NOMO-1 (cell line): ENCODE results near the gene ELMO1.

Source experiments
- DNase-seq, 2 experiments: peaks; one replicate each; lab custom pipeline; 2025; ENCODE audit not compliant: unreplicated experiment in 2 of 2; lab: John Stamatoyannopoulos, UW

Gene ELMO1

GRCh38 chr7:37352974-37353948 is 95.4 kb downstream of the ELMO1 start:
- DNase-seq: no peak

- no peak for DNase-seq
Observed at GRCh38 chr7:37352251-37352880, 96.3 kb downstream of the ELMO1 start.

GRCh38 chr7:37351716-37352115 is 96.9 kb downstream of the ELMO1 start:
- no peak for DNase-seq

DNA sequence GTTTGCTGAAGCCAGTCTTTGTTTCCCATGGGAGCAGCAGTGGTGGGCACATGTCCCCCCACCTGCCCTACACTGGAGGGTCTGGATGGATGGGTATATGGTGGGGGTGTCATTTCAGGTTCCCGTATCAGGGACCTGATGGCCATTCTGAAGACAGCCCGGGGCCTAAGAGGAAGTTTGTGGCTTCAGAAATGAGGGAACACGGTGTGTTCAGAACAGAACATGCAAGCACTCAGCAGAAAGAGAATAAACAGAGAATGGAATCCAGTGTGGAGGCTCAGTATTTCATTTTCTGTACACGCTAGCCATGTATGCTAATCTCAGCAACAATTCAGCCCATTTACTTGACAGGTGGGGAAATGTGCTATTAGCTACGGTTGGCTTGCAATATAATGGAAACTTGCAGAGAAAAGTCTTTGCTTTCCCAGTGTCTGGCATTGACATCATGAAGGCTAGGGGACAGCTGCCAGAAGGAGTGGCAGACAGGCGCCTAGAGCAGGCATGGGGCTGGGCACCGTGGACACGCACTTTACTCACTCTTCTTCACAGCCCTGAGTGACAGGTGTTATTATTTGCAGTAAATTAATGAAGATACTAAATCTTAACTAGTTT is 98.6 kb downstream of the ELMO1 start:
- peak; percentile 32 to 58 for DNase-seq

DNA sequence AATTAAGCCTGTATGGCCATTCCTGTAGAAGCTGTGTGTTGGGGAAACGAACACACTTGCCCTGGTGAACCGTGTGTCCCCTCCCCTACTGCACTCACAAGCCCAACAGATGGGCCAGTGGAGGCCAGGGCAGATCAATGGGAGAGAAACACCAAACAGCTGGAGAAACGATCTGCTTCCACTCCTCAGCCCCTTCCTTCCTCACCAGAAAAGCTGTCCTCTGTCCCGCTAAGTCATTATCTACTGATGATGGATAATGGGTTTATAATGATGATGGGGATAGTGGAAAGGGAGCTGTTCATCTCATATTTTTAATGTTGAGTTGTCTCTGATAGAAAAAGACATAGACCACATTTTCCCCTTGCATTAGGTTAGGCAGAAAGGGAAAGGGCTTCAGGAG is 99.7 kb downstream of the ELMO1 start:
- DNase-seq: no peak

DNA sequence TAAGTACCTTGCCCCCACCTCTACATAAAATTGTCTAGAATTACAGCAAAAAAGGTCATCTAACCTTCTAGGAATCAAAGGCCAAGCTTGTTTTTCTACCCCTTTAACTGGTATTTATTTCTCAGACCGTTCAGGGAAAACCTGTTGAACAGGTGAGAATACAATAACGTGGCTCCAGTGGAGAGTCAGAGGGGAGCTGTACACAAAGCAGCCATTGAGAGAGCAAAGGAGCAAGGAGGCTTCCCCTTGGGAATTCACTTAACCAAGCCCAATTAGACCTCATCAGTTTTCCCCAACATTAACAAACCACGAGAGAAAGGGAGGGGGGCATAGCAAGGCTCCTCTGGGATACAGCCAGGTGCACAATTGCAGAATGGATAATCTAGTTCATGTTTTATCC is 101.9 kb downstream of the ELMO1 start:
- DNase-seq: no peak

DNA sequence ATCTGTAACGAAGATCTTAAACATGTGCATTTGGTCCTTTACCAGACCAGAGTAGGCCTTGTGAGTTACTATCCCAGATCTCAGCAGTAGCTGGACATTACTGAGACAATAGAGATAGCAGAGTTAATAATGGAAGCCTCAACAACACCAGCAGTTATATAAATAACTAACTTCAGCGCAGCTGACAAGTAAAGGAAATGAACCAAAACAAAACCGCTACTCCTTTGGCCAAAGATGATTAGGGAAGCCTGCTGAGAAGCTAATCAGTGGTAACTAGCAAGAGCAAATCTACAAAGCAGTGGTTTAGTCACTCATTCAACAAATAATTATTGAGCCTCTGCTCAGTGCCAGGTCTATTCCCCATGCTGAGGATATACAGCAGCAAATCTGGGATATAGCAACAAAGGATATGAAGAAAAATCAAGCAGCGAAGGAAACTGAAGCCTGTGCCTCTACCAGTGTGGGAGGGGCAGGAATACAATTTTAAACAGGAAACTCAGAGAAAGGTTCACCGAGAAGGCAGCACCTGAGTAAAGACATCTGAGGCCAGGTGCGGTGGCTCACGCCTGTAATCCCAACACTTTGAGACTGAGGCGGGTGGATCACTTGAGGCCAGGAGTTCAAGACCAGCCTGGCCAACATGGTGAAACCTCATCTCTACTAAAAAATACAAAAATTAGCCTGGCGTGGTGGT is 103.6 kb downstream of the ELMO1 start:
- DNase-seq: no peak

DNA sequence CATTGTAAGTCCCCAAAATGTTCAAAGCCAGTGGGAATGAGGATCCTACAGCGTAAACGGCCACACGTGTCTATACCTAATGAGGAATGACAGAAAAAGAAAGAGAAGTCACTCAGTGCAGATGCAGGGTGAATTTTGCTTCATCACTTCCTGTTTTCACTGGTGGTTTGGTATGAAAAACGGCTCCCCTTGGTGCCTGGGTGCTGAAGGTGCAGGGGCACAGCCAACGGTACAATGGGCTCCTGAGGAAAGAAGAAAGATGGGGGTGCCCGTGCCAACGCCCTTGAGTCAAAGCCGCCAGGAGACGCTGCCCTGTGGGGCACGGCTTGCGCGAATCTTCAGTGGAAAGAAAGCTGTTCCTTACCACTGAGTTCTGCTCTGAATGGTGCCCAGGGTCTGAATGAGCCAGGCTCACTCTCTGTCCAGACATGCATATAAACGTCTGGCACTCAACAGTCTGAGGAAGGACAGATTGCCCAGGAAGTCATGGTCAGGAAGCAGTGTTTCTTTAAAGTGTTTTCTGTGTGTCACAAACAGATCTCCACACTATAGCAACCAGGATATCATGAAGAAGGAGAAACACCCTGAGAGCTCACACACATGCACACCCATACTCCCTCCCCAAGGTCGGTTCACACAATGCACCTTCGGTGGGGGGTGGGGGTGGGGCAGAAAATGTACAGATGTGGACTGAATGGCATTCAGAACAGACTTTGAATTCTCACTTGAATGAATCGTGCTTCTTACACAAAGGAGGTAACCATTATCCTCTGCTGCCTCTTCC is 105.8 kb downstream of the ELMO1 start:
- DNase-seq: peak; percentile 75 to 84

DNA sequence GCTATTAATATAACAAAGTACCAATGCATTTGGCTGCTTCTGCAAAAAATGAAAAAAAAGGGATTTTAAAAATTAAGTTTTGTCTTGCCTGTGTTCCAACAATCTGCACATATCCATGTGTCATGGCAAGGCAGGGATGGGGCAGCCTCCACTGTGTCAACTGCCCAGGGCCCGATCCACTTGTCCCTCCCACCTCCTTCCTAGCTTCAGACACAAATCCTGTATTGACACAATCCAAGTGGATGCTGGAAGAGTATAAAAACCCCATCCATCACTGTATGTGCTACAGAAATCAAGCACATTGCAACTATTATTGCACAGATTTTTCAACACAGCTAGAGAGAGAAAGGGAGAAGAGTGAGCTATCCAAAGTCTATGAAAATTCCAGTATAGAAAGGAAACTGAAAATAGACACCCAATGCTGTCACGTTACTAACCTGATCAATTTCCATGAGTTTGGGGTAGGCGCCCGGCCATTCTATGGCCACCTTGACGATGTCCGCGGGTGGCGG is 106.4 kb downstream of the ELMO1 start:
- no peak for DNase-seq

DNA sequence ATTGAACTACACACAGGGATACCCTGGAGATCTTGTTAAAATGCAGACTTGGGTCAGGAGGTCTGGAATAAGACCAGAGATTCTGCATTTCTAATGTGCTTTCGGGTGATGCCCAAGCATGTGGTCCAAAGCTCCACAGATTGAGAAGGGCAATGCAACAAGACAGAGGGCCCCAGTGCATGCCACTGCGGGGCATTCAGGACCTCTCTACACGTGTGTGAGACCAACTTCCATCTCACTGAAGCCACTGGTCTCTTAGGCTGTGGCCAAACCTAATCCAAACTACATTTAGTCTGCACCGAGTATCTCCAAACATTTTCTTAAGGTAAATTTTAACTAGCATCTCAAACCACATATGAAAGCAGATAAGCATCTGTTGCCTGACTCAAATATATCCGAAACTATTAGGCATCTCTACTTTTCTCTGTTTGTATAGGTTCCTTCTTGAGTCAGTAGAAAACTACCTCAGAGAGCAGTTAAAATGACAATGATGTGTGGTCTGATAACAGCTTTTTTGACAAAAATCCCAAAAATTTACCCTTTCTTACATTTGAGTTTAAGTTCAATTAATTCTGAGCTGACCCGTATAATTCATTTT is 107.5 kb downstream of the ELMO1 start:
- no peak for DNase-seq

- DNase-seq: no peak
Observed at GRCh38 chr7:37338966-37339365, 109.7 kb downstream of the ELMO1 start.

GRCh38 chr7:37337522-37337921 is 111.1 kb downstream of the ELMO1 start:
- no peak for DNase-seq

DNA sequence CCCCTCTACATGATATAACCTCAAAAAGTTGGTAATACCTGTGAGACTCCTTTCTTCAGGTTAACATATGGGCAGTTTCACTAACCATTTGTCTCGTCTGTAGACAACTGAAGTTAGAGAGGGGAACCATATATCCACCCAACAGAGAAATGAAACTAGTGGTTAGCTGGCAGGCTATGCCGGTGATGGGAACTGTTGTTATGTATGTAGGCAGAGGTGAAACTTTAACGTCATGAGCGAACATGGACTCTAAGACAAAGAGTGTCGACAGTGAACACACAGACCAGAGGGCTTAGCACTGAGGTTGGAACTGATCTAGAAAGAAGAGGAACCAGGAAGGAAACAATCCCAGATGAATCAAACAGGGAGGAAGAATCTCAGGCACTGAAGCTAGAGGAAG is 112.4 kb downstream of the ELMO1 start:
- DNase-seq: peak; percentile 61 to 93

- DNase-seq: no peak
Observed at GRCh38 chr7:37333075-37333474, 115.6 kb downstream of the ELMO1 start.

DNA sequence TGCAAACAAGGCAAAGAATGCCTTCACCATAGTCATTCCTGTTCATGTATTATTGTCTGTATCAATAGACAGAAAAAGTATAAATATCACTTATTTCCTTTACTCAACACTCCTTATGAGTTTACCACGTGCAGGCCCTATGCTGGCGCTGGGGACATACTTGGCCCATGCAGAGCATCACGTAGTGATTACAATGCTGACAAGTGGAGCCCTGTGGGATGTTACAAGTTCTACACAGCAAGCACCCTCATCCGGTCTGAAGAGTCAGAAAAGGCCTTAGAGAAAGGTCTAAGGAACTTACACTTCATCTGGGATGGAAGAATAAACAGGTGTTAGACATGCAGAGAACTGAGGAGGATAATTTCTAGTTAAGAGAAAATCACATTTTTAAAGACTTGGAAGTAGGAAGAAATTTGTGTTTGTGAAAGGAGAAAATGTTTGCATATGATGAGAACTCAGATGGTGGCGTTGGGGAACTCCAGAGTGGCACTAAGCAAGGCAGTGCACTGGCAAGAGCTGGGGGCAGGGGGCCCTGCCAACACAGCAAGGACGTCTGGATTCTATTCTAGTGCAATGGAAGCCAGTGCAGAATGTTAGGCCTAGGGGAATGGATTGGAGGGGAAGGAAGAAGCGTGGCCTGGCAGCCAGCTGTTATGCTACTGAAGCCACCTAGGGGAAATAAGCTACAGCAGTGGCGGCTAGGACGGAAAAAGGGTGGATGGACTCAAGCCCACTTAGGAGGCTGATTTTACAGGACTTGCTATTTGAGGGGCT is 116.2 kb downstream of the ELMO1 start:
- DNase-seq: no peak

GRCh38 chr7:37330775-37331174 is 117.9 kb downstream of the ELMO1 start:
- no peak for DNase-seq

DNA sequence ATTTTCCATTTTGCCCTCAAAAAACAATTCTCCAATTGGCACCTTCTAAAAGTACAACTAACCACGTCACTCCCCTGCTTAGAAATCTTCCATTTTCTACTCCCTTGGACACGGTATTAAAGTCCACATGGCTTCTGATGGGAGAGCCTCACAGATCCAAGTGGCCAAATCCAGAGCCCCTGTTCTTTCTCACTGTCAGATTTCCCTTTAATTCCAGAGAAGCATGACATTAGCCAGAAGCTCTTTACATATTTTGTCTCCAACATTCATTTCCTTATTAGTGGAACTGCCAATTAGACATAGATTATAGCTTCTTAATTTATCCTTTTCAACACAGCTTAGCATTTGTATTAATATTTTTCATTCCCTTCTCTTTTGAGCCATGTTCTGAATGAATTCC is 118.7 kb downstream of the ELMO1 start:
- no peak for DNase-seq

DNA sequence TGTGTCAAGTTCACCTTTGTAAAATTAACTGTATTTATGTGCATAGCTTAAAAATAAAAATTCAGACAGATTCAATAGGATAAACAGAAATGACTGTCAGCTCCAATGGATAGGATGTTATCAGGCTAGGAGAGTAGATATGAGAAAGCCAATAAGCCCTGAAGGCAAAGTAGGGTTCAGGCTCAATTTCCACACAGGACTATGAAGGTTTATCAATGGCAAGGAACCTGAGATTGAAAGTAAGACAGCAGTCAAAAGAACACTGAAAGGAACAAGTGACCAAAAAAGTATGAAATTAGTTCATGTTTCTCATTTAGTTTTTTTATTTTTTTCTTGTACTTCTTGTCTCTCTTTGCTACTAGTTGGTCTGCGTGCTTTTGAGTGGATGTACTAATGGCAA is 121.4 kb downstream of the ELMO1 start:
- DNase-seq: no peak

- no peak for DNase-seq
Observed at GRCh38 chr7:37323966-37324365, 124.7 kb downstream of the ELMO1 start.
